HepG2 (cell line): ENCODE measurements around the gene RBM14. TPM values are rescaled to one million over a fixed set of nuclear protein-coding genes. Genes with fewer than 3 reads are reported as not detected.

ENCODE experiments used
- FOSL1 ChIP-seq: sonication (generic); formaldehyde crosslinking; IDR thresholded peaks from 2 replicates; pipeline ENCODE4 v1.9.0; 2021; ENCODE audit warnings: missing genetic modification reagents, borderline replicate concordance
- GABPA ChIP-seq, 2 experiments: IDR thresholded peaks; 2 replicates each; pipeline ENCODE4 v1.6.1; 2011 to 2016; ENCODE audit warnings: low read depth in 2 of 2, low read length in 1 of 2, missing biosample characterization in 1 of 2, missing genetic modification characterization in 1 of 2
- HNRNPH1 ChIP-seq: fragments of 200-400 bp; formaldehyde crosslinking; optimal IDR thresholded peaks from 2 replicates; pipeline ENCODE3; 2017; ENCODE audit warnings: mild to moderate bottlenecking, low read depth, low read length
- JUN ChIP-seq: sonication (generic); formaldehyde crosslinking; IDR thresholded peaks from 2 replicates; pipeline ENCODE4 v1.4.0; 2020; ENCODE audit warnings: mild to moderate bottlenecking, missing genetic modification reagents
- KLF12 ChIP-seq: sonication (generic); formaldehyde crosslinking; IDR thresholded peaks from 2 replicates; pipeline ENCODE4 v1.4.0; 2020; ENCODE audit warnings: missing genetic modification reagents, borderline replicate concordance
- MAFG ChIP-seq: sonication (generic); formaldehyde crosslinking; IDR thresholded peaks from 2 replicates; pipeline ENCODE4 v1.5.1; 2020; ENCODE audit warnings: mild to moderate bottlenecking, missing genetic modification reagents
- MED8 ChIP-seq: sonication (generic); formaldehyde crosslinking; IDR thresholded peaks from 2 replicates; pipeline ENCODE4 v1.8.1; 2023; ENCODE audit warnings: mild to moderate bottlenecking, missing genetic modification reagents; ENCODE audit not compliant: insufficient replicate concordance
- MEIS2 ChIP-seq: sonication (generic); formaldehyde crosslinking; IDR thresholded peaks from 2 replicates; pipeline ENCODE4 v1.9.0; 2021; ENCODE audit warnings: mild to moderate bottlenecking, missing genetic modification reagents
- NFIB ChIP-seq: sonication (generic); formaldehyde crosslinking; IDR thresholded peaks from 2 replicates; pipeline ENCODE4 v1.9.0; 2021; ENCODE audit warnings: missing genetic modification reagents, mild to moderate bottlenecking, borderline replicate concordance
- POGK ChIP-seq: sonication (generic); formaldehyde crosslinking; conservative IDR thresholded peaks from 2 replicates; pipeline ENCODE4 v1.8.0; 2022; ENCODE audit warnings: mild to moderate bottlenecking, moderate library complexity, missing genetic modification reagents
- SNAI1 ChIP-seq: sonication (generic); formaldehyde crosslinking; IDR thresholded peaks from 2 replicates; pipeline ENCODE4 v1.5.0; 2020; ENCODE audit warnings: mild to moderate bottlenecking, missing genetic modification reagents, borderline replicate concordance
- SRSF1 ChIP-seq: fragments of 200-400 bp; formaldehyde crosslinking; optimal IDR thresholded peaks from 2 replicates; pipeline ENCODE3; 2017; ENCODE audit warnings: mild to moderate bottlenecking, low read depth, low read length, moderate library complexity
- TEAD3 ChIP-seq: optimal IDR thresholded peaks from 2 replicates; pipeline ENCODE3; 2016; ENCODE audit warnings: borderline replicate concordance
- XBP1 ChIP-seq: sonication (generic); formaldehyde crosslinking; IDR thresholded peaks from 2 replicates; pipeline ENCODE4 v1.5.0; 2020; ENCODE audit warnings: missing genetic modification reagents
- ZKSCAN5 ChIP-seq: sonication (generic); formaldehyde crosslinking; IDR thresholded peaks from 2 replicates; pipeline ENCODE4 v1.5.1; 2020; ENCODE audit warnings: mild to moderate bottlenecking, missing genetic modification reagents
- ZNF160 ChIP-seq: sonication (generic); formaldehyde crosslinking; IDR thresholded peaks from 2 replicates; pipeline ENCODE4 v1.8.0; 2022; ENCODE audit warnings: mild to moderate bottlenecking, inconsistent platforms, missing genetic modification reagents
- ZNF362 ChIP-seq: sonication (generic); formaldehyde crosslinking; IDR thresholded peaks from 2 replicates; pipeline ENCODE4 v1.4.0; 2020; ENCODE audit warnings: missing genetic modification reagents, mild to moderate bottlenecking, borderline replicate concordance
- ZSCAN12 ChIP-seq: sonication (generic); formaldehyde crosslinking; IDR thresholded peaks from 2 replicates; pipeline ENCODE4 v1.9.0; 2021; ENCODE audit warnings: mild to moderate bottlenecking, missing genetic modification reagents
- ZSCAN22 ChIP-seq: sonication (generic); formaldehyde crosslinking; IDR thresholded peaks from 2 replicates; pipeline ENCODE4 v1.4.0; 2020; ENCODE audit warnings: mild to moderate bottlenecking, missing genetic modification reagents
- polyA plus RNA-seq, 8 experiments: library from polyadenylated mRNA; depleted of rRNA in 3 of 8; stranded (reverse) in 7 of 8; unstranded in 1 of 8; fragments of >200 nt; fragmentation: Illumina TruSeq in 4 of 8; extraction: Trizol in 4 of 8; gene quantifications; 2 replicates each; pipeline versions ENCODE4 v1.2.1 to v1.2.3, GENCODE V29; 2011 to 2016; ENCODE audit warnings: low read depth in 4 of 8, missing spikeins in 1 of 8, mixed read lengths in 1 of 8; ENCODE audit not compliant: insufficient read depth in 1 of 8
- total RNA-seq, 5 experiments: library from RNA; depleted of rRNA; stranded (reverse); fragments of >200 nt; fragmentation: Illumina TruSeq; extraction: Trizol; gene quantifications; 2 replicates each; pipeline ENCODE4 v1.2.3, GENCODE V29; 2016; ENCODE audit warnings: low read depth in 1 of 5
- TF ChIP-seq, protein P1 (sequence below): sonication (generic); formaldehyde crosslinking; IDR thresholded peaks from 2 replicates; pipeline ENCODE4 v1.8.0; 2022; ENCODE audit warnings: mild to moderate bottlenecking, missing genetic modification reagents, borderline replicate concordance
- TF ChIP-seq, protein P2 (sequence below): sonication (generic); formaldehyde crosslinking; IDR thresholded peaks from 2 replicates; pipeline ENCODE4 v1.4.0; 2020; ENCODE audit warnings: missing genetic modification reagents, mild to moderate bottlenecking, borderline replicate concordance

The RBM14 gene
- total and polyA plus RNA-seq, 2 of the 13 experiments (the other 11 are each of a cell fraction or from before 2014, with no cell fraction given): 12.7 to 44.1 TPM

- TF ChIP-seq, protein P1, sequence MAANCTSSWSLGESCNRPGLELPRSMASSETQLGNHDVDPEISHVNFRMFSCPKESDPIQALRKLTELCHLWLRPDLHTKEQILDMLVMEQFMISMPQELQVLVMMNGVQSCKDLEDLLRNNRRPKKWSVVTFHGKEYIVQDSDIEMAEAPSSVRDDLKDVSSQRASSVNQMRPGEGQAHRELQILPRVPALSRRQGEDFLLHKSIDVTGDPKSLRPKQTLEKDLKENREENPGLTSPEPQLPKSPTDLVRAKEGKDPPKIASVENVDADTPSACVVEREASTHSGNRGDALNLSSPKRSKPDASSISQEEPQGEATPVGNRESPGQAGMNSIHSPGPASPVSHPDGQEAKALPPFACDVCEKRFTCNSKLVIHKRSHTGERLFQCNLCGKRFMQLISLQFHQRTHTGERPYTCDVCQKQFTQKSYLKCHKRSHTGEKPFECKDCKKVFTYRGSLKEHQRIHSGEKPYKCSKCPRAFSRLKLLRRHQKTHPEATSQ (CRISPR knock-in tag): no peak
- peak; percentile 58; the same call in 1 of the 2 replicates for TF ChIP-seq ZNF362 (CRISPR knock-in tag)
- TF ChIP-seq ZKSCAN5 (CRISPR knock-in tag): no peak
- no peak for TF ChIP-seq MAFG
- no peak for TF ChIP-seq ZSCAN12 (CRISPR knock-in tag)
- TF ChIP-seq TEAD3: no peak
- no peak for TF ChIP-seq XBP1 (CRISPR knock-in tag)
- no peak for TF ChIP-seq JUN
- no peak for TF ChIP-seq FOSL1 (CRISPR knock-in tag)
- no peak for TF ChIP-seq HNRNPH1
- TF ChIP-seq KLF12 (CRISPR knock-in tag): no peak
- TF ChIP-seq NFIB (CRISPR knock-in tag): no peak
- no peak for TF ChIP-seq SNAI1
- no peak for TF ChIP-seq ZSCAN22 (CRISPR knock-in tag)
- TF ChIP-seq GABPA (IDR thresholded peaks at IDR 0.05; ENCODE audit: low read depth, low read length): no peak
- TF ChIP-seq GABPA (CRISPR knock-in tag; IDR thresholded peaks at IDR 0.05; ENCODE audit: low read depth): no peak
- TF ChIP-seq SRSF1: no peak
- peak; percentile 19; the same call in 1 of the 2 replicates for TF ChIP-seq MEIS2
- TF ChIP-seq ZNF160 (CRISPR knock-in tag): no peak
- no peak for TF ChIP-seq POGK (CRISPR knock-in tag)
- TF ChIP-seq, protein P2, sequence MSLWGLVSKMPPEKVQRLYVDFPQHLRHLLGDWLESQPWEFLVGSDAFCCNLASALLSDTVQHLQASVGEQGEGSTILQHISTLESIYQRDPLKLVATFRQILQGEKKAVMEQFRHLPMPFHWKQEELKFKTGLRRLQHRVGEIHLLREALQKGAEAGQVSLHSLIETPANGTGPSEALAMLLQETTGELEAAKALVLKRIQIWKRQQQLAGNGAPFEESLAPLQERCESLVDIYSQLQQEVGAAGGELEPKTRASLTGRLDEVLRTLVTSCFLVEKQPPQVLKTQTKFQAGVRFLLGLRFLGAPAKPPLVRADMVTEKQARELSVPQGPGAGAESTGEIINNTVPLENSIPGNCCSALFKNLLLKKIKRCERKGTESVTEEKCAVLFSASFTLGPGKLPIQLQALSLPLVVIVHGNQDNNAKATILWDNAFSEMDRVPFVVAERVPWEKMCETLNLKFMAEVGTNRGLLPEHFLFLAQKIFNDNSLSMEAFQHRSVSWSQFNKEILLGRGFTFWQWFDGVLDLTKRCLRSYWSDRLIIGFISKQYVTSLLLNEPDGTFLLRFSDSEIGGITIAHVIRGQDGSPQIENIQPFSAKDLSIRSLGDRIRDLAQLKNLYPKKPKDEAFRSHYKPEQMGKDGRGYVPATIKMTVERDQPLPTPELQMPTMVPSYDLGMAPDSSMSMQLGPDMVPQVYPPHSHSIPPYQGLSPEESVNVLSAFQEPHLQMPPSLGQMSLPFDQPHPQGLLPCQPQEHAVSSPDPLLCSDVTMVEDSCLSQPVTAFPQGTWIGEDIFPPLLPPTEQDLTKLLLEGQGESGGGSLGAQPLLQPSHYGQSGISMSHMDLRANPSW (CRISPR knock-in tag): no peak
- no peak for TF ChIP-seq MED8 (CRISPR knock-in tag)
These were observed 9.2 kb upstream of the RBM14 start (continued) for GRCh38 chr11:66607126-66607834.
